H9 (cell line): ENCODE data around the gene OR10P1. TPM values are rescaled to one million over a fixed set of nuclear protein-coding genes. Genes with fewer than 3 reads are reported as not detected.

Experiments used
- DNase-seq: peaks from one replicate; pipeline ENCODE4 v3.0.0-alpha.2; 2017
- H2AFZ ChIP-seq: one replicate; pipeline ENCODE4 v1.6.1; 2013; ENCODE audit warnings: mild to moderate bottlenecking, low read length, control low read depth, moderate library complexity
- H2AK5ac ChIP-seq: 2 replicates; pipeline ENCODE4 v1.6.1; 2013; ENCODE audit warnings: low read length, control low read depth, mixed read lengths; ENCODE audit not compliant: insufficient read length
- H2BK120ac ChIP-seq: one replicate; pipeline ENCODE4 v1.6.1; 2013; ENCODE audit warnings: low read depth, mild to moderate bottlenecking, low read length, control low read depth, inconsistent platforms; ENCODE audit not compliant: poor library complexity, severe bottlenecking
- H2BK12ac ChIP-seq: 2 replicates; pipeline ENCODE4 v1.6.1; 2013; ENCODE audit warnings: low read length, control low read depth, mixed read lengths, low read depth; ENCODE audit not compliant: insufficient read length
- H2BK15ac ChIP-seq: 2 replicates; pipeline ENCODE4 v1.6.1; 2013; ENCODE audit warnings: low read depth, low read length, control low read depth
- H2BK20ac ChIP-seq: one replicate; pipeline ENCODE4 v1.6.1; 2013; ENCODE audit warnings: low read depth, mild to moderate bottlenecking, low read length, control low read depth, inconsistent platforms; ENCODE audit not compliant: poor library complexity, severe bottlenecking
- H2BK5ac ChIP-seq: 2 replicates; pipeline ENCODE4 v1.6.1; 2013; ENCODE audit warnings: low read length, control low read depth, mixed read lengths; ENCODE audit not compliant: insufficient read length
- H3K14ac ChIP-seq: 2 replicates; pipeline ENCODE4 v1.6.1; 2013; ENCODE audit warnings: low read length, control low read depth; ENCODE audit not compliant: insufficient read depth
- H3K18ac ChIP-seq: 2 replicates; pipeline ENCODE4 v1.6.1; 2013; ENCODE audit warnings: low read depth, mild to moderate bottlenecking, mixed read lengths, low read length, control low read depth; ENCODE audit not compliant: insufficient read length
- H3K23ac ChIP-seq: 2 replicates; pipeline ENCODE4 v1.6.1; 2013; ENCODE audit warnings: low read length, control low read depth, mixed read lengths, low read depth; ENCODE audit not compliant: insufficient read length
- H3K23me2 ChIP-seq: 2 replicates; pipeline ENCODE4 v1.6.1; 2013; ENCODE audit warnings: low read depth, mild to moderate bottlenecking, mixed read lengths, low read length, control low read depth; ENCODE audit not compliant: insufficient read length, poor library complexity, severe bottlenecking
- H3K27ac ChIP-seq: 2 replicates; pipeline ENCODE4 v1.5.1; 2013; ENCODE audit warnings: low read length, control low read depth, mixed read lengths, low read depth; ENCODE audit not compliant: insufficient read length
- H3K27me3 ChIP-seq: 2 replicates; pipeline ENCODE4 v1.6.1; 2013; ENCODE audit warnings: low read length, control low read depth, inconsistent platforms; ENCODE audit not compliant: insufficient read depth
- H3K4ac ChIP-seq: 2 replicates; pipeline ENCODE4 v1.6.1; 2013; ENCODE audit warnings: low read depth, mild to moderate bottlenecking, control low read depth, inconsistent platforms, low read length, moderate library complexity
- H3K4me1 ChIP-seq: 2 replicates; pipeline ENCODE4 v1.6.1; 2013; ENCODE audit warnings: low read length, control low read depth, inconsistent platforms; ENCODE audit not compliant: insufficient read depth
- H3K4me2 ChIP-seq: 2 replicates; pipeline ENCODE4 v1.6.1; 2013; ENCODE audit warnings: low read length, control low read depth, mixed read lengths; ENCODE audit not compliant: insufficient read length, insufficient read depth
- H3K56ac ChIP-seq: 2 replicates; pipeline ENCODE4 v1.6.1; 2013; ENCODE audit warnings: low read depth, mild to moderate bottlenecking, mixed read lengths, low read length, control low read depth; ENCODE audit not compliant: insufficient read length
- H3K79me1 ChIP-seq: 2 replicates; pipeline ENCODE4 v1.6.1; 2013; ENCODE audit warnings: low read depth, mild to moderate bottlenecking, moderate library complexity, low read length, control low read depth, inconsistent platforms; ENCODE audit not compliant: insufficient read depth, poor library complexity, severe bottlenecking
- H3K79me2 ChIP-seq: 2 replicates; pipeline ENCODE4 v1.6.1; 2013; ENCODE audit warnings: low read length, control low read depth, inconsistent platforms; ENCODE audit not compliant: insufficient read depth
- H3K9ac ChIP-seq: 2 replicates; pipeline ENCODE4 v1.6.1; 2013; ENCODE audit warnings: low read length, control low read depth, mixed read lengths; ENCODE audit not compliant: insufficient read length; ENCODE audit errors: extremely low read depth
- H3K9me3 ChIP-seq: one replicate; pipeline ENCODE4 v1.6.1; 2013; ENCODE audit warnings: low read depth, low read length, inconsistent platforms; ENCODE audit not compliant: control insufficient read depth
- H3T11ph ChIP-seq: one replicate; pipeline ENCODE4 v1.6.1; 2013; ENCODE audit warnings: mild to moderate bottlenecking, low read length, control low read depth, inconsistent platforms
- H4K20me1 ChIP-seq: one replicate; pipeline ENCODE4 v1.6.1; 2013; ENCODE audit not compliant: control insufficient read depth, insufficient read length, insufficient read depth
- H4K5ac ChIP-seq: 2 replicates; pipeline ENCODE4 v1.6.1; 2013; ENCODE audit warnings: low read depth, mild to moderate bottlenecking, mixed read lengths, low read length, control low read depth; ENCODE audit not compliant: insufficient read length
- H4K8ac ChIP-seq: replicated peaks from 2 replicates; pipeline ENCODE4 v1.6.1; 2013; ENCODE audit warnings: low read length, control low read depth, mixed read lengths, low read depth; ENCODE audit not compliant: insufficient read length
- H4K91ac ChIP-seq: 2 replicates; pipeline ENCODE4 v1.6.1; 2013; ENCODE audit warnings: low read depth, mild to moderate bottlenecking, moderate library complexity, mixed read lengths, low read length, control low read depth; ENCODE audit not compliant: insufficient read length
- H3K27ac Mint-ChIP-seq, 3 experiments: 2 replicates in 2 of 3; 3 replicates in 1 of 3; pipeline ENCODE4 v1.8.0; 2020 to 2021; ENCODE audit warnings: mixed read lengths in 3 of 3, mild to moderate bottlenecking in 1 of 3, moderate library complexity in 1 of 3
- H3K27me3 Mint-ChIP-seq: 2 replicates; pipeline ENCODE4 v1.8.0; 2021; ENCODE audit warnings: low read depth, mild to moderate bottlenecking, moderate library complexity, mixed read lengths
- H3K36me3 Mint-ChIP-seq, 3 experiments: 2 replicates in 2 of 3; 3 replicates in 1 of 3; pipeline ENCODE4 v1.8.0; 2020 to 2021; ENCODE audit warnings: low read depth in 3 of 3, mixed read lengths in 3 of 3; ENCODE audit not compliant: insufficient read depth in 1 of 3
- H3K4me1 Mint-ChIP-seq, 2 experiments: 2 replicates each; pipeline ENCODE4 v1.8.0; 2020; ENCODE audit warnings: mixed read lengths in 2 of 2
- H3K4me3 Mint-ChIP-seq, 2 experiments: 2 replicates in 1 of 2; 3 replicates in 1 of 2; pipeline ENCODE4 v1.8.0; 2020 to 2021; ENCODE audit warnings: mild to moderate bottlenecking in 2 of 2, mixed read lengths in 2 of 2, moderate library complexity in 1 of 2
- H3K9me3 Mint-ChIP-seq, 2 experiments: 2 replicates in 1 of 2; 3 replicates in 1 of 2; pipeline ENCODE4 v1.8.0; 2020; ENCODE audit warnings: mild to moderate bottlenecking in 2 of 2, mixed read lengths in 2 of 2, moderate library complexity in 1 of 2
- CTCF ChIP-seq: fragments of 200-600 bp; sonication (generic); conservative IDR thresholded peaks from 3 replicates; pipeline ENCODE4 v1.8.0; 2021; ENCODE audit warnings: antibody characterized with exemption, mild to moderate bottlenecking
- WGBS: extraction: QIAGEN DNeasy Blood & Tissue Kit; methylation state at CpG from one replicate; pipeline ENCODE4 v1.1.7; 2013; ENCODE audit warnings: missing lambda C conversion rate, low lambda C conversion rate, mixed read lengths; ENCODE audit not compliant: insufficient read length; ENCODE audit errors: extremely low coverage; 5-methylcytosine and 5-hydroxymethylcytosine counted together
- total RNA-seq: library from RNA; stranded (reverse); gene quantifications from 2 replicates; pipeline ENCODE4 v1.2.1, GENCODE V29; 2021

OR10P1 gene
- total RNA-seq, 1 experiment from 2014 or later = not detected

GRCh38 chr12:55607821-55608594 is 28.7 kb upstream of the OR10P1 start:
- Histone ChIP-seq H3K18ac (no peak overlapping the region), H3K23ac (no peak overlapping the region), H4K20me1 (no peaks in the 10 kb centered on the region), H3K23me2 (no peaks in the 10 kb centered on the region), H3K27me3 (no peaks in the 10 kb centered on the region), H2BK20ac (no peak overlapping the region), H3T11ph (no peak overlapping the region), H3K9ac (no peak overlapping the region), H3K9me3 (no peaks in the 10 kb centered on the region), H3K4me1 (no peaks in the 10 kb centered on the region), H4K8ac (no peak overlapping the region), H4K91ac (no peak overlapping the region), H4K5ac (no peak overlapping the region), H2AK5ac (no peak overlapping the region), H3K4ac (no peak overlapping the region), H2BK5ac (no peak overlapping the region), H2BK12ac (no peak overlapping the region), H3K27ac (no peak overlapping the region), H3K79me2 (no peaks in the 10 kb centered on the region), H3K4me2 (no peak overlapping the region), H2BK15ac (no peak overlapping the region), H2BK120ac (no peak overlapping the region), H2AFZ (peak overlapping the region; percentile 32), H3K56ac (no peak overlapping the region), H3K14ac (no peak overlapping the region), H3K79me1 (no peaks in the 10 kb centered on the region)
- TF ChIP-seq CTCF = no peak
- H3K9me3 Mint-ChIP-seq = peaks cover 0 to 1% of the 10 kb centered on the region in 2 experiments; a peak in 2 of 5 replicates
- H3K27ac Mint-ChIP-seq = no peak overlapping the region
- DNase-seq = no peak
- H3K4me3 Mint-ChIP-seq = no peak overlapping the region
- no CpG with 5 or more reads among the region's 8 CpGs for WGBS
- peaks cover 0 to 2% (median 0%) of the 10 kb centered on the region in 3 experiments; a peak in 1 of 7 replicates for H3K36me3 Mint-ChIP-seq
- no peaks in the 10 kb centered on the region; a peak in 1 of 4 replicates for H3K4me1 Mint-ChIP-seq
- no peaks in the 10 kb centered on the region for H3K27me3 Mint-ChIP-seq
